Measurements from ENCODE around the gene TPH2. TPM values are rescaled to one million over a fixed set of nuclear protein-coding genes. Genes with fewer than 3 reads are reported as not detected.

The TPH2 gene
- total RNA-seq, 1 experiment from 2014 or later: 0.66 TPM

DNA sequence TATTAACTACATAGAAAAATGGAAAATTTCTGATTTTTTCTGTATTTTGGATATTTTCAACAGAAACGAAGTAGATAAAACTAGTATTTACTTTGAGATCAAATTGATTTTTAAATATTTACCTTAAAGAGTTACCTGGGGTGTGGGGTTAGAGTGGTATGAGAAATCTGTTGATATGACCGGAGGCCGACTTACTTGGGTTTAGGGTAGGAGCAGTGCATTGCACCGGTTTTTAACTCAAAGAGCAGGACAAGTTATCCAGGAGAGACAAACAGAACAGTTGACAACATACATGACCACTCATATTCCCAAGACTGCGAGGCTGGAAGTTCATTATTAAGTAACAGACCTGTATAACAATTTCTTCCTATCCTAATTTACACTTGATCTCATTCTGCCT lies 31.4 kb downstream of the TPH2 start:
- DNase-seq: no peak
- no peaks in the 10 kb centered on the region; a peak in 1 of 5 replicates for H3K9me3 Mint-ChIP-seq
- Histone ChIP-seq H4K20me1 (ENCODE audit: control insufficient read depth, insufficient read depth, insufficient read length) (no peaks in the 10 kb centered on the region), H3K56ac (ENCODE audit: insufficient read length, low read depth, low read length) (no peak overlapping the region), H3T11ph (ENCODE audit: low read length) (no peak overlapping the region), H3K79me2 (ENCODE audit: insufficient read depth, low read length) (no peaks in the 10 kb centered on the region), H2AK5ac (ENCODE audit: insufficient read length, low read length) (no peak overlapping the region), H3K27ac (ENCODE audit: insufficient read length, low read depth, low read length) (no peak overlapping the region), H3K9me3 (ENCODE audit: control insufficient read depth, low read depth, low read length) (no peaks in the 10 kb centered on the region), H3K4me2 (ENCODE audit: insufficient read depth, insufficient read length, low read length) (no peak overlapping the region), H2AFZ (ENCODE audit: low read length) (no peak overlapping the region), H4K5ac (ENCODE audit: insufficient read length, low read depth, low read length) (no peak overlapping the region), H3K4me1 (ENCODE audit: insufficient read depth, low read length) (peaks cover 2% of the 10 kb centered on the region; the same call in 1 of the 2 replicates), H3K9ac (ENCODE audit: extremely low read depth, insufficient read length, low read length) (no peak overlapping the region), H3K23ac (ENCODE audit: insufficient read length, low read depth, low read length) (no peak overlapping the region), H3K18ac (ENCODE audit: insufficient read length, low read depth, low read length) (no peak overlapping the region), H3K79me1 (ENCODE audit: insufficient read depth, low read depth, low read length, poor library complexity, severe bottlenecking) (no peaks in the 10 kb centered on the region), H2BK120ac (ENCODE audit: low read depth, low read length, poor library complexity, severe bottlenecking) (no peak overlapping the region), H3K4ac (ENCODE audit: low read depth, low read length) (no peak overlapping the region), H4K91ac (ENCODE audit: insufficient read length, low read depth, low read length) (no peak overlapping the region), H2BK5ac (ENCODE audit: insufficient read length, low read length) (no peak overlapping the region), H3K27me3 (ENCODE audit: insufficient read depth, low read length) (no peaks in the 10 kb centered on the region; the same call in 1 of the 2 replicates), H2BK20ac (ENCODE audit: low read depth, low read length, poor library complexity, severe bottlenecking) (no peak overlapping the region), H3K23me2 (ENCODE audit: insufficient read length, low read depth, low read length, poor library complexity, severe bottlenecking) (no peaks in the 10 kb centered on the region), H3K14ac (ENCODE audit: insufficient read depth, low read length) (no peak overlapping the region), H2BK12ac (ENCODE audit: insufficient read length, low read depth, low read length) (no peak overlapping the region), H4K8ac (replicated peaks; ENCODE audit: insufficient read length, low read depth, low read length) (no peak overlapping the region), H2BK15ac (ENCODE audit: low read depth, low read length) (no peak overlapping the region)
- no peak overlapping the region for H3K27ac Mint-ChIP-seq
- H3K36me3 Mint-ChIP-seq (ENCODE audit: insufficient read depth in 1 of 3, low read depth in 3 of 3): no peaks in the 10 kb centered on the region
- H3K4me1 Mint-ChIP-seq: peaks cover 36 to 39% of the 10 kb centered on the region in 2 experiments
- TF ChIP-seq, protein P1, sequence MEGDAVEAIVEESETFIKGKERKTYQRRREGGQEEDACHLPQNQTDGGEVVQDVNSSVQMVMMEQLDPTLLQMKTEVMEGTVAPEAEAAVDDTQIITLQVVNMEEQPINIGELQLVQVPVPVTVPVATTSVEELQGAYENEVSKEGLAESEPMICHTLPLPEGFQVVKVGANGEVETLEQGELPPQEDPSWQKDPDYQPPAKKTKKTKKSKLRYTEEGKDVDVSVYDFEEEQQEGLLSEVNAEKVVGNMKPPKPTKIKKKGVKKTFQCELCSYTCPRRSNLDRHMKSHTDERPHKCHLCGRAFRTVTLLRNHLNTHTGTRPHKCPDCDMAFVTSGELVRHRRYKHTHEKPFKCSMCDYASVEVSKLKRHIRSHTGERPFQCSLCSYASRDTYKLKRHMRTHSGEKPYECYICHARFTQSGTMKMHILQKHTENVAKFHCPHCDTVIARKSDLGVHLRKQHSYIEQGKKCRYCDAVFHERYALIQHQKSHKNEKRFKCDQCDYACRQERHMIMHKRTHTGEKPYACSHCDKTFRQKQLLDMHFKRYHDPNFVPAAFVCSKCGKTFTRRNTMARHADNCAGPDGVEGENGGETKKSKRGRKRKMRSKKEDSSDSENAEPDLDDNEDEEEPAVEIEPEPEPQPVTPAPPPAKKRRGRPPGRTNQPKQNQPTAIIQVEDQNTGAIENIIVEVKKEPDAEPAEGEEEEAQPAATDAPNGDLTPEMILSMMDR (conservative IDR thresholded peaks at IDR 0.05): no peak
- no CpG with 5 or more reads among the region's 5 CpGs for WGBS (ENCODE audit: extremely low coverage, insufficient read length, low lambda C conversion rate)
- H3K27me3 Mint-ChIP-seq (ENCODE audit: low read depth): no peaks in the 10 kb centered on the region
- H3K4me3 Mint-ChIP-seq: no peak overlapping the region

Measured in H9 (cell line).